HFFc6 (cell line): ENCODE measurements around the gene KCNQ1OT1. TPM values are rescaled to one million over a fixed set of nuclear protein-coding genes. Genes with fewer than 3 reads are reported as not detected.

ENCODE experiments used
- DNase-seq: peaks from one replicate; pipeline ENCODE4 v3.0.0-alpha.2; 2018
- H3K27ac Mint-ChIP-seq: 2 replicates; pipeline ENCODE4 v1.8.0; 2020; ENCODE audit warnings: mild to moderate bottlenecking, mixed read lengths
- H3K27me3 Mint-ChIP-seq: 2 replicates; pipeline ENCODE4 v1.8.0; 2021; ENCODE audit warnings: mild to moderate bottlenecking, moderate library complexity, mixed read lengths; ENCODE audit not compliant: insufficient read depth
- H3K36me3 Mint-ChIP-seq: 2 replicates; pipeline ENCODE4 v1.8.0; 2021; ENCODE audit warnings: low read depth, mixed read lengths
- H3K4me1 Mint-ChIP-seq: 2 replicates; pipeline ENCODE4 v1.8.0; 2020; ENCODE audit warnings: low read depth, mixed read lengths
- H3K4me3 Mint-ChIP-seq: 2 replicates; pipeline ENCODE4 v1.8.0; 2020; ENCODE audit warnings: mild to moderate bottlenecking, moderate library complexity, mixed read lengths
- H3K9me3 Mint-ChIP-seq: 2 replicates; pipeline ENCODE4 v1.8.0; 2020; ENCODE audit warnings: mild to moderate bottlenecking, mixed read lengths
- total RNA-seq, 6 experiments: library from RNA; stranded (reverse); fragmentation: NEBNext Ultra II Directional; extraction: Animal tissue kit (Norgen Biotek cat#: 25700); gene quantifications; 2 replicates in 1 of 6; 3 replicates in 5 of 6; pipeline ENCODE4 v1.2.3, GENCODE V29; 2021
- TF ChIP-seq, protein P1 (sequence below): fragments of 200-600 bp; sonication (generic); IDR thresholded peaks from 2 replicates; pipeline ENCODE4 v1.5.0; 2021; ENCODE audit warnings: antibody characterized with exemption, mild to moderate bottlenecking

KCNQ1OT1 gene
- total RNA-seq, 6 experiments from 2014 or later: 0.41 to 0.76 (median 0.43) TPM

DNA sequence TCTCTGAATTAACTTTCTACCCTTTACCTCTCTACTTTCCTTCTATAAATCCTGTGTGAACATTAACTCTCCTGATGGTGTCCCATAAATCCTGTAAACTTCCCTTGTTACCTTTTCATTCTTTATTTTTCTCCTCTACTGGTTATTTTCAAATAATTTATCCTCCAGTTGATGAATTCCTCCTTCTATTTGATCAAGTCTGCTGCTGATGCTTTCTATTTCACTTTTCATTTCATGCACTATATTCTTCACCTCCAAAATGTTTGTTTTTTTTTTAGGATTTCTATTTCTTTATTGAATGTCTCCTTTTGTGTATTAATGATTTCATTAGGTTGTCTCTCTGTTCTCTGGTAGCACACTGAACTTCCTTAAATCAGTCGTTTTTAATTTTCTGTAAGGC lies 68.6 kb downstream of the KCNQ1OT1 start:
- DNase-seq: no peak
- Mint-ChIP-seq H3K27ac (no peak overlapping the region), H3K4me3 (no peak overlapping the region), H3K36me3 (peaks cover 21% of the 10 kb centered on the region), H3K4me1 (no peaks in the 10 kb centered on the region), H3K9me3 (peaks cover 65% of the 10 kb centered on the region), H3K27me3 (peaks cover 4% of the 10 kb centered on the region)
- TF ChIP-seq, protein P1, sequence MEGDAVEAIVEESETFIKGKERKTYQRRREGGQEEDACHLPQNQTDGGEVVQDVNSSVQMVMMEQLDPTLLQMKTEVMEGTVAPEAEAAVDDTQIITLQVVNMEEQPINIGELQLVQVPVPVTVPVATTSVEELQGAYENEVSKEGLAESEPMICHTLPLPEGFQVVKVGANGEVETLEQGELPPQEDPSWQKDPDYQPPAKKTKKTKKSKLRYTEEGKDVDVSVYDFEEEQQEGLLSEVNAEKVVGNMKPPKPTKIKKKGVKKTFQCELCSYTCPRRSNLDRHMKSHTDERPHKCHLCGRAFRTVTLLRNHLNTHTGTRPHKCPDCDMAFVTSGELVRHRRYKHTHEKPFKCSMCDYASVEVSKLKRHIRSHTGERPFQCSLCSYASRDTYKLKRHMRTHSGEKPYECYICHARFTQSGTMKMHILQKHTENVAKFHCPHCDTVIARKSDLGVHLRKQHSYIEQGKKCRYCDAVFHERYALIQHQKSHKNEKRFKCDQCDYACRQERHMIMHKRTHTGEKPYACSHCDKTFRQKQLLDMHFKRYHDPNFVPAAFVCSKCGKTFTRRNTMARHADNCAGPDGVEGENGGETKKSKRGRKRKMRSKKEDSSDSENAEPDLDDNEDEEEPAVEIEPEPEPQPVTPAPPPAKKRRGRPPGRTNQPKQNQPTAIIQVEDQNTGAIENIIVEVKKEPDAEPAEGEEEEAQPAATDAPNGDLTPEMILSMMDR: no peak

DNA sequence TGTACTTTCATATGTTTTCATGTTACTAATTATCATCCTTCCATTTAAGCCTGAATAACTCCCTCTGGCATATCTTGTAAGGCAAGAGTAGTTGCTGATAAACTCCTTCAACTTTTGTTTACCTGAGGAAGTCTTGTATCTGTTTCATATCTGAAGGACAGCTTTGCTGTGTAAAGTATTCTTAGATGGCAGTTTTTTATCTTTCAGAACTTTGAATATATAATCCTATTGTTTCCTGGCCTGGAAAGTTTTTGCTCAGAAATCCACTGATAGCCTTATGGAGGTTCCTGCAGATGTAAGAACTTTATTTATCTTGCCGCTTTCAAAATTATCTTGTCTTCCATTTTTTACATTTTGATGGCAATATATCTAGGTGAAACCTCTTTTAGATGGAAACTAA lies 69.1 kb downstream of the KCNQ1OT1 start:
- H3K4me1 Mint-ChIP-seq: no peaks in the 10 kb centered on the region
- H3K4me3 Mint-ChIP-seq: no peak overlapping the region
- peaks cover 4% of the 10 kb centered on the region for H3K27me3 Mint-ChIP-seq
- DNase-seq: no peak
- H3K27ac Mint-ChIP-seq: no peak overlapping the region
- peaks cover 21% of the 10 kb centered on the region for H3K36me3 Mint-ChIP-seq
- peaks cover 63% of the 10 kb centered on the region for H3K9me3 Mint-ChIP-seq
- TF ChIP-seq, protein P1: no peak

DNA sequence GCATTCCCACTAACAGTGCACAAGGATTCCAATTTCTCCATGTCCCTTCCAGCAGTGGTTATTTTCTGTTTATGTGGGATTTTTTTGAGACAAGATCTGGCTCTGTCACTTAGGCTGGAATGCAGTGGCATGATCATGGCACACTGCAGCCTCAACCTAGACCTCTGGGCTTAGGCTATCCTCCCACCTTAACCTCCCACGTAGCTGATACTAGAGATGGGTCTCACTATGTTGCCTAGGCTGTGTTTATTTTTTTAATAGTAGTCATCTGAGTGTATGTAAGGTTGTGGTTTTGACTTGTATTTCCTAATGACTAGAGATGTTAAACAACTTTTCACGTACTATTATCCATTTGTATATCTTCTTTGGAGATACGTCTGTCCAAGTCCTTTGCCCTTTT lies 74.6 kb downstream of the KCNQ1OT1 start:
- peaks cover 8% of the 10 kb centered on the region for H3K27me3 Mint-ChIP-seq
- DNase-seq: no peak
- peaks cover 46% of the 10 kb centered on the region for H3K9me3 Mint-ChIP-seq
- no peaks in the 10 kb centered on the region for H3K4me1 Mint-ChIP-seq
- no peak overlapping the region for H3K27ac Mint-ChIP-seq
- TF ChIP-seq, protein P1: no peak
- H3K36me3 Mint-ChIP-seq: no peaks in the 10 kb centered on the region; the same call in none of the 2 replicates
- H3K4me3 Mint-ChIP-seq: no peak overlapping the region

DNA sequence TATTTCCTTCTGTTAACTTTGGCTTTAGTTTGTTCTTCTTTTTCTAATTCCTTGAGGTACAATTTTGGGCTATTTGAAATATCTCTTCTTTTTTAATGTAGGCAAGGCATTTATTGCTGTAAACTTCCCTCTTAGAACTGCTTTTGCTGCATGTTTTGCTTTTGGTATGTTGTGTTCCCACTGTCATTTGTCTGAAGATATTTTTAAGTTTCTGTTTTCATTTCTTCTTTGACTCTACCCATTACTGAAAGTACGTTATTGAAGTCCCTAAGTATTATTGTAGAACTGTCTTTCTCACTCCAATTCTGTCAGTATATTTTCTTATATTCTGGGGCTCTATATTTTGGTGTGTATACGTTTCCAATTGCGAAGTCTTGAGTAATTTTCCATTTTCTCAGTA lies 77.9 kb downstream of the KCNQ1OT1 start:
- Mint-ChIP-seq H3K4me3 (no peak overlapping the region), H3K9me3 (peaks cover 58% of the 10 kb centered on the region), H3K27me3 (peaks cover 6% of the 10 kb centered on the region), H3K36me3 (no peaks in the 10 kb centered on the region; the same call in 1 of the 2 replicates), H3K4me1 (no peaks in the 10 kb centered on the region), H3K27ac (no peak overlapping the region)
- TF ChIP-seq, protein P1: no peak
- no peak for DNase-seq

DNA sequence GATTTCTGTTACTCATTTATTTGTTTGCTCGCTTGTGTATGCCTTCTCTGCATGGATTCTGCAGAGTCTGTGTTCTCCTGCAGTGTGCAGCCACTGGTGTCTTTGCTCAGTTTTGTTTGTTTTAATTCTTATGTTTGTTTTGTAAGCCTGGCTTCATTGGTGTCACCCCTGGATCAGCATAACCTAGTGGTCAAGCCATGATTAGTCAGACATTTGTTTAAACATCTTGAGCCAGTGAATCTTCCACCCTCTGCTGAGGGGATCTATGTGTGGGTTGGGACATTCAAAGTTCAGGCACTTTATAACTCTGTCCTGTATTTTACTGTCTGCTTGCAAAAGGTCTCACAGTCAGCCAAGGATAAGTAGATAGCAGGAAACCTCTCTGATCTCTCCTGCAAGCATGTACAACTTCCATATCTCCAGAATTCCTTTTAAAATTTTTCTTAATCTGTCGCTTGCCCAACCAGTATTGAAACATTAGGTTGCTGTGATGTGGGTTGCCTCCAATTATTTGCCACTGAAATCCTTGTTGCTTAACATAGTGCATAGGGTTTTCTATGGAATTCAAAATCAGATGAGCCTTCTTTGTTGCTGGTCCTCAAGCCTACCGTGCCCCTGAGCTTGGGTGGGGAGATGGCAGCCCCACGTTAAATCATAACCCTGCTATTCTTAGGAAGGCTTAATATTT lies 86.8 kb downstream of the KCNQ1OT1 start:
- no peak for DNase-seq
- H3K27me3 Mint-ChIP-seq: peaks cover 7% of the 10 kb centered on the region
- TF ChIP-seq, protein P1: no peak

More for the DNA sequence above, 86.8 kb downstream of the KCNQ1OT1 start:
- Mint-ChIP-seq H3K9me3 (peaks cover 5% of the 10 kb centered on the region; the same call in 1 of the 2 replicates), H3K36me3 (no peaks in the 10 kb centered on the region), H3K4me3 (no peak overlapping the region), H3K4me1 (no peaks in the 10 kb centered on the region), H3K27ac (no peak overlapping the region)
